Endothelial cell of umbilical vein (primary cell): ENCODE data around the gene GLRB. TPM values are rescaled to one million over a fixed set of nuclear protein-coding genes. Genes with fewer than 3 reads are reported as not detected.

Experiments used
- BruUV-seq: library from RNA; stranded (reverse); fragments of 400-500 nt; replicated peaks from 2 replicates; lab custom pipeline; 2021; lab: Mats Ljungman, UMichigan
- CTCF ChIA-PET: fragments of 300-600, 350-600 bp; sonication (Branson Sonifier 250); formaldehyde crosslinking; loops from one replicate; lab custom pipeline; 2021; ENCODE audit warnings: antibody characterized with exemption, inconsistent platforms; lab: Charles Lee
- POLR2A ChIA-PET: fragments of 300-600, 350-600 bp; sonication (Branson Sonifier 250); formaldehyde crosslinking; loops from one replicate; lab custom pipeline; 2021; ENCODE audit warnings: antibody characterized with exemption, inconsistent platforms; lab: Charles Lee
- DNase-seq: peaks from one replicate; pipeline ENCODE4 v3.0.0-alpha.2; 2011; ENCODE audit warnings: low read depth, low spot score
- FAIRE-seq: peaks from 2 replicates; lab custom pipeline; 2011; peaks lifted over from hg19 to GRCh38; lab: Jason Lieb, UNC
- H2AFZ ChIP-seq: 2 replicates; pipeline ENCODE4 v1.6.0; 2012; ENCODE audit warnings: low read depth, low read length, control low read depth, inconsistent platforms
- H3K27ac ChIP-seq: 2 replicates; pipeline ENCODE4 v1.5.1; 2011; ENCODE audit warnings: low read depth, mild to moderate bottlenecking, control low read depth, low read length, moderate library complexity; ENCODE audit not compliant: insufficient read depth
- H3K27me3 ChIP-seq, 2 experiments: 2 replicates each; pipeline versions ENCODE4 v1.6.0 to v1.6.1; 2011; ENCODE audit warnings: low read length in 2 of 2, mixed read lengths in 1 of 2; ENCODE audit not compliant: control insufficient read depth in 2 of 2, insufficient read depth in 2 of 2
- H3K36me3 ChIP-seq, 2 experiments: 2 replicates in 1 of 2; 3 replicates in 1 of 2; pipeline ENCODE4 v1.5.1; 2011; ENCODE audit warnings: low read length in 2 of 2, mild to moderate bottlenecking in 1 of 2, moderate library complexity in 1 of 2; ENCODE audit not compliant: control insufficient read depth in 2 of 2, insufficient read depth in 2 of 2; ENCODE audit errors: extremely low read depth in 1 of 2
- H3K4me1 ChIP-seq: 3 replicates; pipeline ENCODE4 v1.5.1; 2011; ENCODE audit warnings: mild to moderate bottlenecking, low read length; ENCODE audit not compliant: control insufficient read depth, insufficient read depth; ENCODE audit errors: extremely low read depth
- H3K4me2 ChIP-seq: 2 replicates; pipeline ENCODE4 v1.6.1; 2011; ENCODE audit warnings: low read length, control low read depth, mixed read lengths; ENCODE audit not compliant: insufficient read depth
- H3K4me3 ChIP-seq, 3 experiments: fragments of 200-600 bp in 1 of 3; sonication (generic), shearing (Covaris generic) in 1 of 3; replicated peaks in 1 of 3; 2 replicates each; pipeline ENCODE4 v1.5.1; 2011 to 2016; ENCODE audit warnings: control low read depth in 3 of 3, low read length in 3 of 3, mild to moderate bottlenecking in 2 of 3, inconsistent platforms in 1 of 3, low read depth in 1 of 3, moderate library complexity in 1 of 3; ENCODE audit not compliant: insufficient read depth in 1 of 3
- H3K79me2 ChIP-seq: 2 replicates; pipeline ENCODE4 v1.6.0; 2012; ENCODE audit warnings: low read length, inconsistent platforms; ENCODE audit not compliant: control insufficient read depth, insufficient read depth
- H3K9ac ChIP-seq: replicated peaks from 2 replicates; pipeline ENCODE3; 2011; ENCODE audit warnings: low read length, control low read depth; ENCODE audit not compliant: insufficient read depth; ENCODE audit errors: extremely low read depth
- H3K9me1 ChIP-seq: replicated peaks from 3 replicates; pipeline ENCODE4 v1.6.0; 2011; ENCODE audit warnings: mild to moderate bottlenecking, low read length; ENCODE audit not compliant: control insufficient read depth, insufficient read depth; ENCODE audit errors: extremely low read depth
- H3K9me3 ChIP-seq: replicated peaks from 2 replicates; pipeline ENCODE4 v1.5.1; 2012; ENCODE audit warnings: low read length, inconsistent platforms; ENCODE audit not compliant: control insufficient read depth, insufficient read depth
- H4K20me1 ChIP-seq: replicated peaks from 2 replicates; pipeline ENCODE3; 2011; ENCODE audit warnings: mild to moderate bottlenecking, low read length; ENCODE audit not compliant: control insufficient read depth, insufficient read depth; ENCODE audit errors: extremely low read depth
- CTCF ChIP-seq, 2 donors: IDR thresholded peaks; 1 replicate in 1 of 2; 2 replicates in 1 of 2; pipeline ENCODE4 v1.5.1; 2011; ENCODE audit warnings: low read length in 2 of 2, mild to moderate bottlenecking in 2 of 2, moderate library complexity in 2 of 2, control low read depth in 1 of 2, inconsistent platforms in 1 of 2, low read depth in 1 of 2; ENCODE audit not compliant: insufficient read depth in 1 of 2; ENCODE audit errors: extremely low read depth in 1 of 2
- EZH2 ChIP-seq: IDR thresholded peaks from 2 replicates; pipeline ENCODE4 v1.6.1; 2012; ENCODE audit warnings: borderline replicate concordance, low read depth, mild to moderate bottlenecking, moderate library complexity, low read length, inconsistent platforms; ENCODE audit not compliant: severe bottlenecking
- FOS ChIP-seq: IDR thresholded peaks from 2 replicates; pipeline ENCODE4 v1.6.1; 2011; ENCODE audit warnings: mild to moderate bottlenecking, low read length, moderate library complexity, borderline replicate concordance; ENCODE audit not compliant: insufficient read depth
- GATA2 ChIP-seq: IDR thresholded peaks from 2 replicates; pipeline ENCODE4 v1.7.0; 2011; ENCODE audit warnings: low read depth, mild to moderate bottlenecking, moderate library complexity, mixed read lengths, low read length; ENCODE audit not compliant: insufficient read length, insufficient read depth
- JUN ChIP-seq: IDR thresholded peaks from 2 replicates; pipeline ENCODE4 v1.6.1; 2011; ENCODE audit warnings: borderline replicate concordance, low read depth; ENCODE audit not compliant: insufficient read length, insufficient read depth
- MAX ChIP-seq: IDR thresholded peaks from 2 replicates; pipeline ENCODE4 v1.6.1; 2011; ENCODE audit not compliant: insufficient read depth, insufficient read length
- MYC ChIP-seq: IDR thresholded peaks from one replicate; pipeline ENCODE4 v1.6.1; 2011; ENCODE audit warnings: mild to moderate bottlenecking, low read depth, low read length
- POLR2A ChIP-seq: IDR thresholded peaks from 2 replicates; pipeline ENCODE4 v1.6.1; 2012; ENCODE audit warnings: low read depth, mild to moderate bottlenecking, control low read depth, low read length
- POLR2AphosphoS5 ChIP-seq: IDR thresholded peaks from 2 replicates; pipeline ENCODE4 v1.6.1; 2012; ENCODE audit warnings: low read depth, mild to moderate bottlenecking, control low read depth, low read length, moderate library complexity; ENCODE audit not compliant: insufficient read depth
- dilution Hi-C: fragments of 300-500 bp; cut with MboI; formaldehyde crosslinking; loops from one replicate; pipeline ENCODE4 v1.15.0; 2019; ENCODE audit warnings: low sequenced_read_pairs; ENCODE audit not compliant: extremely low pct_ligation_motif_present
- intact Hi-C: fragments of 100-400 bp; cut with micrococcal nuclease; formaldehyde crosslinking; loops from one replicate; pipeline ENCODE4 v1.10.0; 2022
- polyA plus RNA-seq, 4 experiments: library from polyadenylated mRNA; depleted of rRNA in 3 of 4; stranded (reverse) in 3 of 4; unstranded in 1 of 4; fragments of >200 nt; gene quantifications; 2 replicates each; pipeline versions ENCODE4 v1.2.1 to v1.2.3, GENCODE V29; 2011 to 2012; ENCODE audit warnings: missing spikeins in 1 of 4
- total RNA-seq: library from RNA; stranded (reverse); gene quantifications from 2 replicates; pipeline ENCODE4 v1.2.3, GENCODE V29; 2021

The GLRB gene
- total and polyA plus RNA-seq, 2 donors (not counting 3 experiments of a cell fraction or from before 2014, with no cell fraction given) = 3.8 to 5.7 TPM

GRCh38 chr4:157040405-157040804 lies 35.5 kb upstream of the GLRB start:
- Histone ChIP-seq H3K9me1 (no peaks in the 10 kb centered on the region), H3K4me3 (no peak overlapping the region), H3K9ac (no peak overlapping the region), H3K27me3 (no peaks in the 10 kb centered on the region), H3K4me2 (no peak overlapping the region), H4K20me1 (no peaks in the 10 kb centered on the region), H2AFZ (no peak overlapping the region), H3K79me2 (no peaks in the 10 kb centered on the region), H3K9me3 (no peaks in the 10 kb centered on the region), H3K36me3 (no peaks in the 10 kb centered on the region), H3K27ac (no peak overlapping the region), H3K4me1 (no peaks in the 10 kb centered on the region)
- dilution Hi-C loops = no loop called here
- TF ChIP-seq POLR2AphosphoS5 = no peak
- TF ChIP-seq CTCF (IDR thresholded peaks at IDR 0.05; ENCODE audit: extremely low read depth in 1 of 2, insufficient read depth in 1 of 2, low read depth in 1 of 2, low read length in 2 of 2) = no peak
- TF ChIP-seq FOS = no peak
- no peak for TF ChIP-seq MYC
- no peak for TF ChIP-seq MAX
- TF ChIP-seq POLR2A = no peak
- no peak for TF ChIP-seq GATA2
- TF ChIP-seq EZH2 = no peak
- no peak for TF ChIP-seq JUN
- no peak for DNase-seq
- CTCF ChIA-PET = no interaction called here
- no peak for FAIRE-seq
- intact Hi-C loops = loop anchor here (10.0 kb wide), 4 partner anchors 366 to 1086 kb away; partner anchors contain the start of gene CTSO
- POLR2A ChIA-PET = no interaction called here
- no TSS peak for BruUV-seq
